ENCODE results near the gene STS.

DNA sequence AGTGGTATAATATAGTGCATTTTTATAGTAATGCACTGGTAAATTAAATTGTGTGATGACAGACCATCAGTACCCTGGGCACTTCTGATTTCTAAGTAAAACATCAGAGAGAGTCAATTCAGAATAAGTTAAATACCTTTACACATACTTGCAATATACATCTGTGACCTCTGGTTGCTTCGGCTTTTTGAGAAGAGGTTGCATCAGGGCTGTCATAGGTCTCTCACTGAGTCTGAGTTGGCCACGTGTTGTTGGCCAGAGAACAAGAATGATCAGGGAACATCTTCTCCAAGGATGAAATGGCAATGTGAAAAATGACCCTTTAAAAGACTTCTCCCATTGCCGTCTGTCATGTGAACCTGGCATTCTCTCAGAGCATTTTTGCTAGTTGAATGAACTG lies 37.3 kb downstream of the STS start:
- TF ChIP-seq EP300 (IDR thresholded peaks at IDR 0.05; ENCODE audit: borderline replicate concordance): no peak
- TF ChIP-seq YY1 (IDR thresholded peaks at IDR 0.05; ENCODE audit: low read depth): no peak
- TF ChIP-seq, protein P1, sequence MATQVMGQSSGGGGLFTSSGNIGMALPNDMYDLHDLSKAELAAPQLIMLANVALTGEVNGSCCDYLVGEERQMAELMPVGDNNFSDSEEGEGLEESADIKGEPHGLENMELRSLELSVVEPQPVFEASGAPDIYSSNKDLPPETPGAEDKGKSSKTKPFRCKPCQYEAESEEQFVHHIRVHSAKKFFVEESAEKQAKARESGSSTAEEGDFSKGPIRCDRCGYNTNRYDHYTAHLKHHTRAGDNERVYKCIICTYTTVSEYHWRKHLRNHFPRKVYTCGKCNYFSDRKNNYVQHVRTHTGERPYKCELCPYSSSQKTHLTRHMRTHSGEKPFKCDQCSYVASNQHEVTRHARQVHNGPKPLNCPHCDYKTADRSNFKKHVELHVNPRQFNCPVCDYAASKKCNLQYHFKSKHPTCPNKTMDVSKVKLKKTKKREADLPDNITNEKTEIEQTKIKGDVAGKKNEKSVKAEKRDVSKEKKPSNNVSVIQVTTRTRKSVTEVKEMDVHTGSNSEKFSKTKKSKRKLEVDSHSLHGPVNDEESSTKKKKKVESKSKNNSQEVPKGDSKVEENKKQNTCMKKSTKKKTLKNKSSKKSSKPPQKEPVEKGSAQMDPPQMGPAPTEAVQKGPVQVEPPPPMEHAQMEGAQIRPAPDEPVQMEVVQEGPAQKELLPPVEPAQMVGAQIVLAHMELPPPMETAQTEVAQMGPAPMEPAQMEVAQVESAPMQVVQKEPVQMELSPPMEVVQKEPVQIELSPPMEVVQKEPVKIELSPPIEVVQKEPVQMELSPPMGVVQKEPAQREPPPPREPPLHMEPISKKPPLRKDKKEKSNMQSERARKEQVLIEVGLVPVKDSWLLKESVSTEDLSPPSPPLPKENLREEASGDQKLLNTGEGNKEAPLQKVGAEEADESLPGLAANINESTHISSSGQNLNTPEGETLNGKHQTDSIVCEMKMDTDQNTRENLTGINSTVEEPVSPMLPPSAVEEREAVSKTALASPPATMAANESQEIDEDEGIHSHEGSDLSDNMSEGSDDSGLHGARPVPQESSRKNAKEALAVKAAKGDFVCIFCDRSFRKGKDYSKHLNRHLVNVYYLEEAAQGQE (IDR thresholded peaks at IDR 0.05; ENCODE audit: low read depth): no peak
- TF ChIP-seq, protein P2, sequence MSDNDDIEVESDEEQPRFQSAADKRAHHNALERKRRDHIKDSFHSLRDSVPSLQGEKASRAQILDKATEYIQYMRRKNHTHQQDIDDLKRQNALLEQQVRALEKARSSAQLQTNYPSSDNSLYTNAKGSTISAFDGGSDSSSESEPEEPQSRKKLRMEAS (IDR thresholded peaks at IDR 0.05): no peak
- no peak for TF ChIP-seq TAF1 (IDR thresholded peaks at IDR 0.05; ENCODE audit: low read depth)
